Inflammatory macrophage treated with lipopolysaccharide for 4 hours (primary cell): ENCODE measurements around the gene NPIPB9.
"Not testable (repeated sequence)": the region's sequence is repeated elsewhere in the genome, so short reads cannot be mapped to it uniquely, and the experiment has no call there.

Source experiments
- DNase-seq: peaks from one replicate; pipeline ENCODE4 v3.0.0-alpha.2; 2020

NPIPB9 gene

GRCh38 chr16:28751487-28751886 lies at the start of gene NPIPB9:
Gene NPIPB9 (plus strand): TSS chr16:28751787.
- not testable (repeated sequence) for DNase-seq

GRCh38 chr16:28704246-28704645 lies 47.3 kb upstream of the NPIPB9 start:
- DNase-seq = not testable (repeated sequence)

GRCh38 chr16:28711220-28712083 lies 40.1 kb upstream of the NPIPB9 start, which contains the start of gene EIF3C:
Gene EIF3C (plus strand): TSS chr16:28711464. CDS start chr16:28711687, 223 bp downstream.
- DNase-seq = not testable (repeated sequence)

GRCh38 chr16:28722852-28723650 lies 28.5 kb upstream of the NPIPB9 start:
- DNase-seq = not testable (repeated sequence)

- DNase-seq = not testable (repeated sequence)
These were observed 20.3 kb upstream of the NPIPB9 start for GRCh38 chr16:28731253-28731652.

- DNase-seq = not testable (repeated sequence)
These were observed 19.0 kb upstream of the NPIPB9 start for GRCh38 chr16:28732455-28733124.

GRCh38 chr16:28739787-28740186 lies 11.8 kb upstream of the NPIPB9 start:
- DNase-seq = not testable (repeated sequence)

GRCh38 chr16:28740631-28741030 lies 11.0 kb upstream of the NPIPB9 start:
- DNase-seq = not testable (repeated sequence)

GRCh38 chr16:28741295-28741694 lies 10.3 kb upstream of the NPIPB9 start:
- not testable (repeated sequence) for DNase-seq

- not testable (repeated sequence) for DNase-seq
These were observed 4.8 kb upstream of the NPIPB9 start for GRCh38 chr16:28746618-28747350.

- DNase-seq = not testable (repeated sequence)
These were observed 1.6 kb upstream of the NPIPB9 start for GRCh38 chr16:28749997-28750465.

- not testable (repeated sequence) for DNase-seq
These were observed 1.0 kb upstream of the NPIPB9 start for GRCh38 chr16:28750469-28751067.

- DNase-seq = not testable (repeated sequence)
These were observed 30.1 kb downstream of the NPIPB9 start for GRCh38 chr16:28781697-28782096.

- not testable (repeated sequence) for DNase-seq
These were observed 30.8 kb downstream of the NPIPB9 start for GRCh38 chr16:28782357-28782756.

GRCh38 chr16:28802235-28803019 lies 50.8 kb downstream of the NPIPB9 start:
- DNase-seq = not testable (repeated sequence)

- DNase-seq = not testable (repeated sequence)
These were observed 56.0 kb downstream of the NPIPB9 start for GRCh38 chr16:28807445-28808120.

GRCh38 chr16:28820016-28820415 lies 68.4 kb downstream of the NPIPB9 start:
- peak; percentile 19 for DNase-seq

GRCh38 chr16:28820546-28820945 lies 69.0 kb downstream of the NPIPB9 start:
- not testable (repeated sequence) for DNase-seq

GRCh38 chr16:28821874-28822519 lies 70.4 kb downstream of the NPIPB9 start:
- DNase-seq = no peak
